DMS 273 (cell line): ENCODE data around the gene PBX4.
"Not testable (repeated sequence)": the region's sequence is repeated elsewhere in the genome, so short reads cannot be mapped to it uniquely, and the experiment has no call there.

Source experiments
- DNase-seq: peaks from one replicate; lab custom pipeline; 2025; ENCODE audit not compliant: unreplicated experiment; lab: John Stamatoyannopoulos, UW

The PBX4 gene

DNA sequence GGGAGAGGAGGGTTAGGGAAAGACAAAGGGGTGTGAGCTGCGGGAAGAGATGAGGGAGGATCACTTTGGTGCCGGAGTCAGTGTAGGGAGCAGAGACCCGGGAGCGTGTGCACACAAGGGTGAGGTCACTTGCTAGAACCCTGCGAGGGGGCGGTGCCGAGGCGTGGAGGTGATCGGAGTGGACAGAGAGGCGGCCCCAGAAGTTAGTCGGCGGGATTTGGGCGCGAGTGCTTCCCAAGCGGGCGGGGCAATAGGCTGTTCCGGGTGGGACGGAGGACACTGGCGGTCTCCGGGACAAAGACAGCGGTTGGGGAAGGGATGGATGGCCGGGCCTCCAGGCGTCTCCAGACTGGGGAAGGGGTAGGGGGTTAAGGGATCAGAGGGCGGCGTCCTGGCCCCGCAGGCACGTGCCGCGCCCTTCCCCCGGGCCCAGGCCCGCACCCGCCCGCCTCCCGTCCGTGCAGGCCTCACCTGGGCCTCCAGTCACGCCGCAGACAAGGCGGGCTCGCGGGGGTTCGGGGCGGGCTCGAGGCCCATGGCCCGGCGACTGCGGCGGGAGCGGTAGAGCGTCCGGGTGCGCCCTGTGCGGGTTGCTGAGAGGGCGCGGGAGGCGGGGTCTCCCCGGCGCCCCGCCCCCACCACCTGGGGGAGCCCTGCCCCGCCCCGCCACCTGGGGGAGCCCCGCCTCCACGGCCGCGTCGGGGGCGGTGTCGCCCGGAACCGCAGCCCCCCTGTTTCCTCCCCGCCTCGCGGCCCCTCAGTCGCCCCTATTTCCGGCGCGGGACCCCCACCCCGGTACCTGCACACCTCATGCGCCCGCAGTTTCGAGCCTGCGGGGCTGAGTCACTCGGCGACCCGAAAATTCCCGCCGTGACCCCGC is 9.4 kb upstream of the PBX4 start, which contains the start of gene LPAR2:
LPAR2 (minus strand) TSS at position 600 of the 880 bp plus-strand sequence. CDS start 945 bp downstream, outside the sequence.
- DNase-seq = peak; percentile 76

DNA sequence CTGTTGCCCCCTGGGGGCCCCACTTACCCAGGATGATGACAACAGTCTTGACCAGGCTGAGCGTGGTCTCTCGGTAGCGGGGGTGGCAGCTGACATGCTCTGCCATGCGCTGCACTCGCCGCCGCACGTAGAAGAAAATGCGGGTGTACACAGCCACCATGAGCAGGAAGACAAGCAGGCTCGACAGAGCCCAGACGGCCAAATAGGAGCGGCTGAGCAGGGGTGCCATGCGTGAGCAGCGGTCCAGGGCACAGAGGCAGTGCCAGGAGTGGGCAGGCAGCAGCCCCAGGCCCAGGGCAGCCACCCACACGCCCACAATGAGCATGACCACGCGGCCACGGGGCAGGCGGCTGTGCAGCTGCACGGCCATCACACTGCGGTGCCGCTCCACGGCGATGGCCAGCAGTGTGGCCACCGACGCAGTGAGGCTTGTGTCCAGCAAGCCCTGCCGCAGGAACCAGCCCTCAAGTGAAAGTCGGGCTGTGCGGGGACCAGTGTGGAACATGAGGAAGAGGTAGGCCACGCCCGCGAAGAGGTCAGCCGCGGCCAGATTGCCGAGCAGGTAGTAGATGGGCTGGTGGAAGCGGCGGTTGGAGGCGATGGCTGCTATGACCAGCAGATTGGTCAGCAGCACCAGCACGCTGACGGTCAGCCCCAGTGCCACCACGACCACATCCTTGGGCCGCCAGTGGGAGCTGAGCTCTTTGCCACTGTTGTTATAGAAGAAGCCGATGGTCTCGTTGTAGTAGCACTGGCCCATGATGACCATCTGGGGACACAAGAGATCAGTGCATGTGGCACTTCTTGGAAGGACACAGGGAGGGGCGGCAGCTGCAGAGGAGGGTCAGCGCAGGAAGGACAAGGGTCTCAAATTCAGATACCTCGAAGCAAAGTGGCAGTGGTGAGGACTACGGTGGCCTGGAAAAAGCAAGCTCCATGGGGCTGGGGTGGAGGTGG is 8.3 kb upstream of the PBX4 start:
- no peak for DNase-seq

DNA sequence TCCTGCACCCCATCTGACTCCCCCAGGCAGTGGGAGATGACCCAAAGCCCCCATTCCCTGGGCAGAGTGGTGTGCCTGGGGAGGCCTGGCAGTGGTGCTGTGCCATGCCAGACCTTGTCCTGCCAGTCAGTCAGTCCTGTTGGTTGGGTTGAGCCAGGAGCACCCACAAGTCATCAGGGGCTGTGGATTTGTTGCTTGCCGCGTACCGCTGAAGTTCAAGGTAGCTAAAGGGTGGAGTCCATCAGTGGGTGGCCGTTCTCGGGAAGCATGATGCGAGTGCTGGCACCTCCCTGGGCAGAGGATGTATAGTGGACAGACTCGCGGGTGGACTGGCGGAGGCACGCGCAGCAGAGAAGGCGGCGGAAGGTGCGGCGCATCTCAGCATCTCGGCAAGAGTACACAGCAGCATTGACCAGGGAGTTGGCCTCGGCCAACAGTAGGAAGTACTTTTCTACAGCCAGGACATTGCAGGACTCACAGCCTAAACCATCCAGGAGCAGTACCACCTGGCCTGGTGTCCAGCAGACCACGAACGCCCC is 5.6 kb upstream of the PBX4 start:
- no peak for DNase-seq

DNA sequence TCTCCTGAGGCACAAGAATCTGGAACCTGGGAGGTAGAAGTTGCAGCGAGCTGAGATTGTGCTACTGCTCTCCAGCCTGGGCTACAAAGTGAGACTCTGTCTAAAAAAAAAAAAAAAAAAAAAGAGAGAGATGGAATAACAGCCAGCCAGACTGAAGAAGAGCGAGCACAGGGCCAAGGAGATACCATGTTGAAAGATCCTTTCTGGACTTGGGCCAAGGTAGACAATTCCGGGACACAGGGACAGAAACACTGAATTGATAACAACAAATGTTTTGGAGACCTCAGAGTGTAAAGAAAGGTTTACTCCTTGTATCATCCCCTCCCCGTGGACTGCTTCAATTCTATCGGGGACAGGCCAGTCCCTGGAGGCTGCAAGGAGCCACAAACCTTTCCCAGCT is 4.9 kb upstream of the PBX4 start:
- DNase-seq = no peak

DNA sequence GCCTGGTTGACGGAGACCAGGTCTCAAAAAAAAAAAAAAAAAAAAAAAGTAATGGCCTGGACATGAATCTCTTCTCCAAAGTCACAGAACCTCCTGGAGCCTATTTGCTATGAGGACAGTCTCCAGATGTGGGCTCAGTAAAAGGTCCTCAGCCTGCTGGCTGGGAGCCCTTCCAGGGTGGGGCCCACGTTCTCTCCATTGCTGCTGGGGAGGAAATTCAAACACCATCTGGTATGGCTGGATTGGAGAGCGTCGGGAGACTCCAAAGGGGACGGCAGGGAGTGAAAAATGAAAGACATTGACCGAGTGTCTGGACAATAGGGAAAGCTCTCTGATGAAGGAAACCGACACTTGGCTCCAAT is 1.3 kb upstream of the PBX4 start:
- DNase-seq = peak; percentile 51

DNA sequence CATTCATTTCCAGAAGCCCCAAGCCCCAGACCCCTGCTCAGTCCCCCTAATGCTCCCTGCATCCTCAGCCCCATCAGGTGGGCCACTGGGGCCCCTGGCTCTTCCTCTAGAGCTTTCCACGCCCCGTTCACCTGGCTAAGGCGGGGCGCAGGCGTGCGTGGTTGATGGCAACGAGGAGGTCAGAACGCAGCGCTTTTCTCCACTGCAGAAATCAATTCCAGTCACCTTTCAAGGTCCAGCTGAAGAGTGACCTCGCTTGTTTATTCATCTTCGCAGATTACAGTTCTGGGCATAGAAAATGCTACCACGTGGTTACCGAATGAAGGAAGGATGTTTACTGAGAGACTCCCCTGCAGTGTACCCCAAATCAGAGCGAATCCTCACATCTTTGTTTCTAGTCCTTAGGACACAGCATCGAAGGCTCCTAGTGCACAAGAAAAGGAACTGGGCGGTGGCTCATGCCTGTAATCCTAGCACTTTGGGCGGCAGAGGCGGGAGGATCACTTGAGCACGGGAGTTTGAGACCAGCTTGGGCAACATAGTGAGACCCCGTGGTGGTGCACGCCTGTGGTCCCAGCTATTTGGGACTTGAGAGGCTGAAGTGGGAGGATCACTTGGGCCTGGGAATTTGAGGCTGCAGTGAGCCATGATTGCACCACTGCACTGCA is 828 bp upstream of the PBX4 start:
- no peak for DNase-seq

DNA sequence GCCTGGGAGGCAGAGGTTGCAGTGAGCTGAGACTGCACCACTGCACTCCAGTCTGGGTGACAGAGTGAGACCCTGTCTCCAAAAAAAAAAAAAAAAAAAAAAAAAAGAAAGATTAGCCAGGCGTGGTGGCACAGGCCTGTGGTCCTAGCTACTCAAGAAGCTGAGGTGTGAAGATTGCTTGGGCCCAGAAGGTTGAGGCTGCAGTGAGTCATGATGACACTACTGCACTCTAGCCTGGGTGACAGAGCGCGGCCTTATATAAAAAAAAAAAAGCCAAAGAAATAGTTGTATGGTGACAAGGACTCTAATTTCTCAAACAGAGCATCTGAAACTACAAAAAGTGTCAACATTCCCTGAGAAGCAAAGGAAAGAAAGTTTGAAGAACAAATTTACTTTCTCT is 3.4 kb downstream of the PBX4 start:
- DNase-seq = no peak

DNA sequence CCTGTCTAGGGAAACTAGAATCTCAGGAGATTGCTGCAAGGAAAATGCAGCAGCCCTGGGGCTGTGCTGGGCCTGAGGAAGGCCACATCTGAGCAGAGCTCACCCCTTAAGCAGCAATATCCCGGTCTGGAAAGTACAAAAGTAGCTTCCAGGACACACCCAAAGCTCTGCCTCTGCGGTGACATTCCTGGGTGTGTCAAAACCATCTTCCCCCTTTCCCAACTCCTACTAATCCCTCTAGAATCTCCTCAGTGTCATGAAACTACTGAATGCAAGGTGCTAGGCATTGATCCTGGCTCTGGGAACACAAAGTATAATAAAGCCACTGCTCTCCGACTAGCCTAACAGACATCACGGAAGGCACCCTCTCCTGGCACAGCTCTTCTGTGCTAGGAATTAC is 5.0 kb downstream of the PBX4 start:
- no peak for DNase-seq

DNA sequence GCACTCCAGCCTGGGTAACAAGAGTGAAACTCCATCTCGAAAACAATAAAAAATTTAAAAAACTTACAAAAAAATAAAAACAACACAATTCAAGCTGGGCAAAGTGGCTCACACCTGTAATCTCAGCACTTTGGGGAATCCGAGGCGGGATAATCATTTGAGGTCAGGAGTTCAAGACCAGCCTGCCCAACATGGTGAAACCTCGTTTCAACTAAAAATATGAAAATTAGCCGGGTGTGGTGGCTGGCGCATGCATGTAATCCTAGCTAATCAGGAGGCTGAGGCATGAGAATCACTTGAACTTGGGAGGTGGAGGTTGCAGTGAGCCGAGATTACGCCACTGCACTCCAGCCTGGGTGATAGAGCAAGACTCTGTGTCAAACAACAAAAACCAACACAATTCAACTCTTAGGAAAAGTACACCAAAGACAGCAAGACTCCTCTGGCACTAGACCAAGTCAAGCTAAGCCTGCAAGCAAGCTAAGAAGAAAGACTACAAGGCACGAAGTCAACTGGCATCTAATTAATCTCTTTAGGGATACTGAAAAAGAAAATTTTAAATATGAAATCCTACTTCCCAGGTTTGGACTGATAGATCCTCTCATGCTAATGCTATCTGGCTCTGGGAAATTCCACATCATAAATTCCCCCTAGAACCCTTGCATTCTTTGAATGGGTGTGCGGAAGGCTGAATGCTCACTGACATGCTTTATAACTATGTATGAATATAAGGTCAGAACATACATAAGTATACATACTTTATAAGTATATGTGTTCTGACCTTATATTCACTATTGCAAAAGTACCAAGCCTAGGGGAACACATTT is 7.9 kb downstream of the PBX4 start:
- DNase-seq = no peak

DNA sequence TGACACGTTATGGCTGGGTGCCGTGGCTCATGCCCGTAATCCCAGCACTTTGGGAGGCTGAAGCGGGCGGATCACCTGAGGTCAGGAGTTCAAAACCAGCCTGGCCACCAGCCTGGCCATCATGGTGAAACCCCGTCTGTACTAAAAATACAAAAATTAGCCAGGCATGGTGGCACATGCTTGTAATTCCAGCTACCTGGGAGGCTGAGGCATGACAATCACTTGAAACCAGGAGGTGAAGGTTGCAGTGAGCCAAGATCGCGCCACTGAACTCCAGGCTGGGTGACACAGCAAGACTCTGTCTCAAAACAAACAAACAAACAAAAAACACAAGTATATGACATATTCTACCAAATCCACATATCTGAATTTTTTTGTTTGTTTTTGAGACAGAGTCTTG is 11.8 kb downstream of the PBX4 start:
- not testable (repeated sequence) for DNase-seq

DNA sequence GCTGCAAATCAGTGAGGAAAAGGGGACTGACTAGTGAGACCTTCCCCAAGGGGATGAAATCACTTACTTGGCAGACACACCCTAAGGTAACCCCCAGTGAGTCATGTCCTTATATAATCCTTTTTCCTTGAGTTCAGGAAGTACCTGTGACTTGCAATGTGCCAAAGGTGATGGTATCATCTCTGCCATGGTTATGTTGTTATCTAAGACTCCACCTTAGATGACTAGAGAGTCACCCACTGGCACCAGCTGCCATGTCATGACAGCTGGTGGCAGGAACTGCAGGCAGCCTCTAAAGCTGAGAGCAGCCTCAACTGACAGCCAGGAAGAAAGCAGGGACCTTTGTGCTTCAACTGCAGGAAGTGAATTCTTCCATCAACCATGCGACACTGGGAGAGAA is 12.5 kb downstream of the PBX4 start:
- DNase-seq = peak; percentile 55

DNA sequence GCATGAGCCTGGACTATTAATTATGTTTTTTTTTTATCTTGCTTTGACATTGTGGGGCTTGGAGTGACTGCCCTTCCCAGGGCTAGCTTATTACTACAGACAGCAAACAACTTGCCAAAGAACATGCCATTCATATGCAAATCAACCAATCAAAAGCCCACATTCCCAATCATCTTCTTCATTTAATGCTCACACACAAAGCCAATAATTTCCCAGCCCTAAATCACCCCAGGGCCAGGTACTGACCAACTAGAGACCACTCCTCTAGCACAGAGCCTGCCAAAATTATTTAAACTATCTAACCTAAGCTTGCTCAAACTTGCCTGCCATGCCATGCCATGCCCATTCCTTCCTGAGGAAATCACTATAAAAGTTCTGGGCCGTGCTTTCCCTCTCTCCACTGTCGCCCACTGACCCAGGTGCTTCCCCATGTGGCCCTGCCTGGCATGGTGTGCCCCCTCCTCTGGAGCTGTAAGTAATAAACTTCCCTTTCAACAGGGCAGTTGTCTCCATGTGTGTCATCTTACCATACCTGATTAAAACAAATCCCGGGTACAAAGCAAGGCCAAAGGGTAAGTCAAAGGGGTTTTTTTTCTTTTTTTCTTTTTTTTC is 15.7 kb downstream of the PBX4 start:
- DNase-seq = no peak

DNA sequence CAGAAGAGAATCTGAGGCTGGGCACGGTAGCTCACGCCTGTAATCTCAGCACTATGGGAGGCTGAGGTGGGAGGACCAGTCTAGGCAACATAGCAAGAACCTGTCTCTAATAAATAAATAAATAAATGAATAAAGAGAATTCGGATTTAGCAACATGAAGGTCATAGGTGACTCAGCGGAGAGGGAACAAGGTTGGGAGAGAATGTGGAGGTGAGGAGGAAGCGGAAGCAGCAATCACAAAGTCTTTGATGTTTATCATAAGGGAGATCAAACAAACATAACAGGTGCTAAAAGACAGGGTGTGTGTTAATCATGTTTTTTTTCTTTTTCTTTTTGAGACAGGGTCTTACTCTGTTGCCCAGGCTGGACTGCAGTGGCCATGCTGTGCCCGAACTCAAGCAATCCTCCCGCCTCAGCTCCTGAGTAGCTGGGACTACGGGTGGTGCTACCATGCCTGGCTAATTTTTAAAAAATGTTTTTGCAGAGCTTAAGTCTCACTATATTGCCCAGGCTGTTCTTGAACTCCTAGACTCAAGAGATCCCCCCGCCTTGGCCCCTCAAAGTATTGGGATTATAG is 16.3 kb downstream of the PBX4 start:
- DNase-seq = no peak

DNA sequence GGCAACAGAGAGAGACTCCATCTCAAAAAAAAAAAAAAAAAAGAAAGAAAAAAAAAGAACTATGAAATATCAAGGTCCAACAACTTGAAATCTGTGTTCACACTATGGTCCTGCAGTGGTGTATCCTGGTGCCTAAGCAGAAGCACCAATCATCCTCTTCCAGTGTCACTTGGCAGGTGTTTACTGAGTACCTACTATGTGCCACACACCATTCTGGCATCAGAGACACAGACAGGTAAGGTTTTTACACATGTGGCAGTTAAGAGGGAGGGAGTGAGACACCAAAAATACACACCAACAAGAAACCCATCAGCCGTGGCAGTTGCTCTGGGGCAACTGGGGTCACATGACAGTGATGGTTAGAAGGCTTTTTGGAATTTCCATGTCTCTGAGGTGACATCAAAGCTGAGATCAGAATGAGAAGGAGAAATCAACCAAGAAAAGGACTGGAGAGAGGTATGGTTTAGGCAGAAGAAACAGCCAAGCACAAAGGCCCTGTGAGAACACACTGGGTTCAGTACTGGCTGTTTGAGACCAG is 17.6 kb downstream of the PBX4 start:
- DNase-seq = no peak

DNA sequence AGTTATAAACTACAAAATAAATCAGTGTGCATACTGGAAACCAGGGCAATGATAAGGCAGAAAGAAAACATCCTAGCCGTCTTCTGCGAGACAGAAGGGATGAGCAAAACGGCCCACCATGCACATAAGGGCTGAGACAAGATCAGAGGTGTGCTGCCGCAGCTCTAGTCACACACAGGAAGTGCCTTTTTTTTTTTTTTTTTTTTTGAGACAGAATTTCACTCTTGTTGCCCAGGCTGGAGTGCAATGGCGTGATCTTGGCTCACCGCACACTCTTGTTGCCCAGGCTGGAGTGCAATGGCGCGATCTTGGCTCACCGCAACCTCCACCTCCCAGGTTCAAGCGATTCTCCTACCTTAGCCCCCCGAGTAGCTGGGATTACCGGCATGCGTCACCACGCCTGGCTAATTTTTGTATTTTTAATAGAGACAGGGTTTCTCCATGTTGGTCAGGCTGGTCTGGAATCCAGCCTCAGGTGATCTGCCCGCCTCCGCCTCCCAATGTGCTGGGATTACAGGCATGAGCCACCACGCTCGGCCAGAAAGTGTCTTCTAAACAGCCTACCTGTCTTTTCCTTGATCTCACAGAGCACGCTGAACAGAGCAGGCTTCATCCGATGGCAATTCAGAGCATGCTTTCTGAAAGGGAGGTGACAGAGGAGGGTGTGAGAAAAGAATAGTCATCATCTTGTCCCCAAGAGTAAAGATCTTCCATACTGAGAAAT is 19.6 kb downstream of the PBX4 start:
- DNase-seq = not testable (repeated sequence)

DNA sequence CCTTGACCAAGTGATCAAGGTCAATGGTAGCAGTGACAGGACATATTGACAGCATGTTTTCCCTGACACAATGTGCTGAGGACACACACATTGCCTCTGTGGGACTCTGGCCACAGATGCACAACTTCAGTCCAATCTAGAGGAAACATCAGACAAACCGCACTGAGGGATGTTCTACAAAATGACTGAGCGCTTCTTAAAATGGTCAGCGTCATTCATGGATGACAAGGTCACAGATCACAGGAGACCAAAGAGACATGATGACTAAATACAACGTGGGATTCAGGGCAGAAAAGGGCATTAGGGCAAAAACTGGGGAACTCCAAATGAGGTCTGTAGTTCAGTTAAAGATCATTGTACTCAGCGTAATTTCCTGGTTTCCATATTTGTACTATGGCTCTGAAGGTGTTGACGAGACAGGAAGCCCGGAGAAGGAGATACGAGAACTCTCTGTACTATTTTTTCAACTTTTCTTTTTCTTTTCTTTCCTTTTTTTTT is 20.6 kb downstream of the PBX4 start:
- DNase-seq = no peak

DNA sequence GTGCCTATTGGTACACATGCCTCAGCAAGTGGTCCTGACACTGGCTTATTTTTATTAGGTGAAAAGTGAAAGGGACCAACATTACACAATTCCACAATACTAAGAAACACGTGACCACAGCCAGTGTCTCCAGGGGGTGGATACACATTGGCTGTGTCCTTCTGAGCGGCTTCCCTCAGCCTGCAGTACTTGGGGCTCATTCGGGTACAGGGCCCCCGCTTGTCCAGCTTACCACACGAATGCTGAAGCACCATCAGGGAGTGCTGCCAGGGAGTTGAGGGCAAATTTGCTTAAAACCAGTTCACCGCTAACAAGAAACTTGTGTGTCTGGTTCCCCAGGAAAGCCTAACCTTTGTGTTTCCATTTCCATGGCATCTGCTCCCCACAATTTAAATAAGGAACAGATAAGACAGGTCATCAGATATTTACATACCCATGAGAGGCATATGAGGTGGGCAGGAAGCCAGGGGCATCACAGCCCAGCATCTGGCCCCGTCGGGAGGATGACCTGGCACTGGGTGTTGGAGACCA is 23.3 kb downstream of the PBX4 start:
- DNase-seq = peak; percentile 94

DNA sequence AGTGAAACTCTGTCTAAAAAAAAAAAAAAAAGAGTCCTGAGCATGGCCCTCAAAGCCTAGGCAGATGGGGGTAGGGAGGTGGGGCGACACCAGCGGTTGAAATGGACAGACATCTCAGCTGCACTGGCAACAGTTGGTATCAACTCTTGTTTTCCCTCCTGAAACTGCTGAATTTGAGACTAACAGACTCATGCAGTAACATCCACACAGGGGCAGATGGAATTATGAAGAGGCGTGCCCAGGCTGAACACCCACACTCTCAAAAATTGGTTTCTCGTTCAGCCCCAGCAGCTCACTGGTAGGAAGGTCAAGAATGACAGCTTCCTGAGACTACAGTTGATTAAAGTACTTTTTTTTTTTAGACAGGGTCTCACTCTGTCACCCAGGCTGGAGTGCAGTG is 24.1 kb downstream of the PBX4 start:
- DNase-seq = peak; percentile 90
